Uterus (tissue), 4 donors: Measurements from ENCODE around the gene NKX1-2. TPM values are rescaled to one million over a fixed set of nuclear protein-coding genes. Genes with fewer than 3 reads are reported as not detected.

Experiments
- DNase-seq, 2 donors: peaks; one replicate each; pipeline ENCODE4 v3.0.0-alpha.2; 2019 to 2020
- H3K27ac ChIP-seq, 2 donors: fragments of 200-600 bp; sonication (generic); 1 replicate in 1 of 2; 2 replicates in 1 of 2; pipeline ENCODE4 v1.5.1; 2016 to 2018
- H3K27me3 ChIP-seq, 2 donors: fragments of 200-600 bp; sonication (generic); one replicate each; pipeline ENCODE4 v1.5.1; 2018 to 2019; ENCODE audit warnings: control low read depth in 1 of 2
- H3K36me3 ChIP-seq, 2 donors: fragments of 200-600 bp; sonication (generic); one replicate each; pipeline ENCODE4 v1.5.1; 2019; ENCODE audit warnings: control low read depth in 1 of 2
- H3K4me1 ChIP-seq, 2 donors: fragments of 200-600 bp; sonication (generic); one replicate each; pipeline ENCODE4 v1.5.1; 2018 to 2019; ENCODE audit warnings: control low read depth in 1 of 2
- H3K4me3 ChIP-seq, 2 donors: fragments of 200-600 bp; sonication (generic); 1 replicate in 1 of 2; 2 replicates in 1 of 2; pipeline ENCODE4 v1.5.1; 2018 to 2019; ENCODE audit warnings: mild to moderate bottlenecking in 1 of 2
- H3K9me3 ChIP-seq, 2 donors: fragments of 200-600 bp; sonication (generic); one replicate each; pipeline ENCODE4 v1.5.1; 2019; ENCODE audit warnings: control low read depth in 1 of 2
- CTCF ChIP-seq, 4 experiments: fragments of 200-600 bp in 2 of 4; fragments of 450-650 bp in 2 of 4; sonication (generic) in 2 of 4; IDR thresholded peaks; one replicate each; pipeline ENCODE4 v1.5.1; 2016 to 2019; ENCODE audit warnings: antibody characterized with exemption in 4 of 4, mild to moderate bottlenecking in 2 of 4, moderate library complexity in 1 of 4
- POLR2A ChIP-seq, 2 donors: fragments of 450-650 bp; IDR thresholded peaks; one replicate each; pipeline ENCODE4 v1.6.1; 2016; ENCODE audit warnings: antibody characterized with exemption in 2 of 2, mild to moderate bottlenecking in 1 of 2, moderate library complexity in 1 of 2
- intact Hi-C: fragments of 100-400 bp; cut with DNase I; formaldehyde crosslinking; loops from one replicate; pipeline ENCODE4 v1.15.1; 2023; ENCODE audit warnings: low total_unique reads
- total RNA-seq, 4 donors: library from RNA; depleted of rRNA in 3 of 4; stranded (reverse); fragments of >200 nt in 3 of 4; gene quantifications; one replicate each; pipeline versions ENCODE4 v1.1.0 to v1.2.4, GENCODE V29; 2014 to 2023
- donor health status: DM: yes; HTN: yes; CAD: no.

The NKX1-2 gene
- total RNA-seq, 4 donors from 2014 or later: not detected

GRCh38 chr10:124453960-124454610 lies 4.2 kb upstream of the NKX1-2 start:
- H3K27me3 ChIP-seq: peaks cover 4 to 15% of the 10 kb centered on the region in 2 donors
- intact Hi-C loops: no loop called here
- no peak for DNase-seq
- H3K9me3 ChIP-seq: no peaks in the 10 kb centered on the region
- TF ChIP-seq CTCF (IDR thresholded peaks at IDR 0.05): no peak
- no peak for TF ChIP-seq POLR2A (IDR thresholded peaks at IDR 0.05)
- H3K27ac ChIP-seq: no peak overlapping the region
- H3K36me3 ChIP-seq: no peaks in the 10 kb centered on the region
- H3K4me3 ChIP-seq: no peak overlapping the region
- H3K4me1 ChIP-seq: peaks cover 0 to 8% of the 10 kb centered on the region in 2 donors

DNA sequence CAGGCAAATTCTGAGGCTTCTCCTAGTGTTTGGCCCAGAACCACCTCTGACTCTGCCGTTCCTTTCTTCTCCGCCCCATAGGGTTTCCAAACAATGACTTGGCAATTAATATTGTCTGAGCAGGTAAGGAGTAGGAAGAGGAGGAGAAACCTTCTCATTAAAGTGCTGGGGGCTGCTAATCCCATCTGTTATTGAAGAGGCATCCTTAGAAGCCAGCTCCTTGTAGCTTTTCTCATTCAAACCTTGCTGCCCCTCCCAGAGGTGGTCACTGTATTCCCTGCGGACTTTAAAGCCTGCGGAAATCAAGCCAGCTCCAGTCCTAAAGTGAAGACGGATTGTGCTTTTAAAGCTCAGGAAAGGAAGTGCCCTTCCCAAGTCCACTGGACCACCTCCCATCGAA lies 1.4 kb upstream of the NKX1-2 start:
- Histone ChIP-seq H3K27me3 (peaks cover 4 to 36% of the 10 kb centered on the region in 2 donors), H3K9me3 (no peaks in the 10 kb centered on the region), H3K36me3 (no peaks in the 10 kb centered on the region), H3K4me1 (peaks cover 0 to 18% of the 10 kb centered on the region in 2 donors), H3K4me3 (no peak overlapping the region), H3K27ac (no peak overlapping the region)
- intact Hi-C loops: no loop called here
- DNase-seq: no peak
- no peak for TF ChIP-seq POLR2A (IDR thresholded peaks at IDR 0.05)
- no peak for TF ChIP-seq CTCF (IDR thresholded peaks at IDR 0.05)

DNA sequence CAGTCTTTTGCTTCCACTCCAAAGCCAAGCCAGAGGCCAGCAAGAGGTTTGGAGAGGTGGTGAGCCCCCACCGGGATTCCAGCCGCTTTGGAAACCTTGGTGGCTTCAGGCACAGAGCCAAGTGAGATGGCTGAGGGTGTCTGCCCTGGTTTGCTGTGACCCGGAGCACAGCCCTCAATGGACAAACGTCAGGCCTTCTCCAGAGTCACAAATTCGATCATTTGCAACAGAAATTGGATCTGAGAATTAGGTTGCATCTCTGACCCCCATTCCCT lies 885 bp upstream of the NKX1-2 start:
- no peak overlapping the region for H3K27ac ChIP-seq
- TF ChIP-seq CTCF (IDR thresholded peaks at IDR 0.05) (no peak), POLR2A (IDR thresholded peaks at IDR 0.05) (no peak)
- peaks cover 0 to 18% of the 10 kb centered on the region in 2 donors for H3K4me1 ChIP-seq
- intact Hi-C loops: no loop called here
- peaks cover 4 to 36% of the 10 kb centered on the region in 2 donors for H3K27me3 ChIP-seq
- H3K9me3 ChIP-seq: no peaks in the 10 kb centered on the region
- no peak for DNase-seq
- no peaks in the 10 kb centered on the region for H3K36me3 ChIP-seq
- H3K4me3 ChIP-seq: no peak overlapping the region

GRCh38 chr10:124449170-124450011 lies 444 bp downstream of the NKX1-2 start:
- TF ChIP-seq POLR2A (IDR thresholded peaks at IDR 0.05): no peak
- no peak for TF ChIP-seq CTCF (IDR thresholded peaks at IDR 0.05)
- intact Hi-C loops: no loop called here
- DNase-seq: no peak
- Histone ChIP-seq H3K4me3 (no peak overlapping the region), H3K27ac (no peak overlapping the region), H3K36me3 (no peaks in the 10 kb centered on the region), H3K27me3 (peaks cover 4 to 36% of the 10 kb centered on the region in 2 donors), H3K9me3 (no peaks in the 10 kb centered on the region), H3K4me1 (peaks cover 0 to 18% of the 10 kb centered on the region in 2 donors)

- TF ChIP-seq CTCF (IDR thresholded peaks at IDR 0.05) (no peak), POLR2A (IDR thresholded peaks at IDR 0.05) (no peak)
- Histone ChIP-seq H3K4me1 (peaks cover 0 to 18% of the 10 kb centered on the region in 2 donors), H3K27me3 (peaks cover 4 to 36% of the 10 kb centered on the region in 2 donors), H3K36me3 (no peaks in the 10 kb centered on the region), H3K27ac (no peak overlapping the region), H3K9me3 (no peaks in the 10 kb centered on the region), H3K4me3 (no peak overlapping the region)
- intact Hi-C loops: no loop called here
- DNase-seq: no peak
Observed at GRCh38 chr10:124448696-124449169, 1.1 kb downstream of the NKX1-2 start.
